ENCODE results near the gene GAPT. TPM values are rescaled to one million over a fixed set of nuclear protein-coding genes. Genes with fewer than 3 reads are reported as not detected.

Gene GAPT
- total and polyA plus RNA-seq, 2 donors (not counting 1 experiment from before 2014, with no cell fraction given): not detected

DNA sequence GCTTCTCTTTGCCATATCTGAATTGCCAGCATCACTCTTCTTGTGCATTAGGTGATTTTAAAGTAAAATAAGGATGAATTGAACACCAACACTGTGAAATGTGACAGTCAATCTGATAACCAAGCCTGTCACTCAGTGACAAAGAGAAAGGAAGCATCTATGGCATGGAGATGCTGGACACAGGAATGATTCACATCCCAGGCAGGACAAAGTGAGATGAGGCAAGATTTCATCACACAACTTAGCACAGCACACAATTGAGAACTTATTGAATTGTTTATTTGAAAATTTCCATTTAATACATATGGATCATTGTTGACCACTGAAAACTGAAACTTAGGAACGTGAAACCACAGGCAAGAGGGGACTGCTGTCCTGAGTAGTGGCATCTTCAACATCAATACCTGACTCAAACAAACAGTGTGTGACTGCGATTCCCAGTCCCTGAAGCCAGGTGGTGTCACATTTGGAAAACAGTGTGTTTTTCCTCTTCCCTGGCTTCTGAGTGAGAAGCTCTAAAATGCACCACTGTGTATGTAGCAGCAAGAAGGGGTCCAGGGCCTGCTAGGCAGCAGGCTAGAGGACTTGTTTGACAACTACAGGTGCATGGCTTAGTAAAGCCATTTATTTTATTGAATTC is 10.7 kb downstream of the GAPT start:
- Histone ChIP-seq H3K27me3 (ENCODE audit: control insufficient read depth, insufficient read depth, low read length) (no peaks in the 10 kb centered on the region), H3K79me2 (ENCODE audit: control insufficient read depth, insufficient read depth, low read length) (no peaks in the 10 kb centered on the region), H2AFZ (ENCODE audit: low read length) (no peak overlapping the region), H3K9me3 (ENCODE audit: control insufficient read depth, insufficient read depth, low read depth, low read length) (no peaks in the 10 kb centered on the region), H4K20me1 (ENCODE audit: control insufficient read depth, extremely low read depth, insufficient read depth, low read length) (no peaks in the 10 kb centered on the region), H3K9ac (ENCODE audit: insufficient read depth, low read length) (no peak overlapping the region), H3K36me3 (ENCODE audit: control insufficient read depth, insufficient read depth, low read length) (no peaks in the 10 kb centered on the region), H3K4me3 (replicated peaks in 1 of 4; ENCODE audit: control extremely low read depth in 1 of 4, insufficient read depth in 1 of 4, low read depth in 3 of 4, low read length in 4 of 4) (no peak overlapping the region), H3K4me2 (ENCODE audit: extremely low read depth, insufficient read depth, low read length) (no peak overlapping the region), H3K4me1 (ENCODE audit: control insufficient read depth, extremely low read depth, insufficient read depth, low read length) (no peaks in the 10 kb centered on the region), H3K27ac (ENCODE audit: insufficient read depth, low read length) (no peak overlapping the region)
- TF ChIP-seq, protein P1, sequence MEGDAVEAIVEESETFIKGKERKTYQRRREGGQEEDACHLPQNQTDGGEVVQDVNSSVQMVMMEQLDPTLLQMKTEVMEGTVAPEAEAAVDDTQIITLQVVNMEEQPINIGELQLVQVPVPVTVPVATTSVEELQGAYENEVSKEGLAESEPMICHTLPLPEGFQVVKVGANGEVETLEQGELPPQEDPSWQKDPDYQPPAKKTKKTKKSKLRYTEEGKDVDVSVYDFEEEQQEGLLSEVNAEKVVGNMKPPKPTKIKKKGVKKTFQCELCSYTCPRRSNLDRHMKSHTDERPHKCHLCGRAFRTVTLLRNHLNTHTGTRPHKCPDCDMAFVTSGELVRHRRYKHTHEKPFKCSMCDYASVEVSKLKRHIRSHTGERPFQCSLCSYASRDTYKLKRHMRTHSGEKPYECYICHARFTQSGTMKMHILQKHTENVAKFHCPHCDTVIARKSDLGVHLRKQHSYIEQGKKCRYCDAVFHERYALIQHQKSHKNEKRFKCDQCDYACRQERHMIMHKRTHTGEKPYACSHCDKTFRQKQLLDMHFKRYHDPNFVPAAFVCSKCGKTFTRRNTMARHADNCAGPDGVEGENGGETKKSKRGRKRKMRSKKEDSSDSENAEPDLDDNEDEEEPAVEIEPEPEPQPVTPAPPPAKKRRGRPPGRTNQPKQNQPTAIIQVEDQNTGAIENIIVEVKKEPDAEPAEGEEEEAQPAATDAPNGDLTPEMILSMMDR (conservative IDR thresholded peaks at IDR 0.05 in 1 of 2, IDR thresholded peaks at IDR 0.05 in 1 of 2; ENCODE audit: low read depth in 1 of 2, low read length in 2 of 2): no peak
- TF ChIP-seq EZH2 (IDR thresholded peaks at IDR 0.05; ENCODE audit: low read length, missing control alignments): no peak
- no peak for DNase-seq (ENCODE audit: low read depth in 2 of 2)

DNA sequence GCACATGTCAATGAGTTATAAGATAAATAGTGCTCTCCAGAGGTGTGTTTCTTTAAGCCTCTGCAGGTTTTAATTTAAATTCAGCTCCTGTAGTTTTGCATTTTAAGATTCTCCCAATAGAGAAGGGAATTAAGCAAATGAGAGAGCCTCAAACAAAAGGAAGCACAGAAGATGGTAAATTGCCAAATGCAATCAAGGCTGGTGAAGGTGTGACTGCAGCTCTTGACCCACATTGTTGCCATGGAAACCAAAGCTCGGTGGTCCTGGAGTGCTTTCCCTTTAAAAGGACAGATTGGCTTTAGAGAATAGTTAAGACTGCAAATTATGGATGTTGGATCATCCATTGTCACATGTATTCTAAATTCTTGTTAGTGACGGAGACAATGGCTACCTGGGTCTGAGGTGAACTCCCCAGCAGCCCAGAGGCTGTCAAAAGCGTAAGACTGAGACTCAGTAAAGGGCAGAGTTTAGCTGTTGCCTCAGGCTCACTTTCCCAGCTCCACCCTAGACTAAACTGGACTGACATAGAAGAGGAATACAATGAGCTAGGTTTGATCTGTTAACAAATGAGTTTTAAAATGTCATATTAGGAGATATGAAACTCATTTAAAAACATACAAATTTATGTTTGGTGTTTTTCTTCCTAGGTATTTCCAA is 12.3 kb downstream of the GAPT start:
- TF ChIP-seq EZH2 (IDR thresholded peaks at IDR 0.05; ENCODE audit: low read length, missing control alignments): no peak
- TF ChIP-seq, protein P1 (conservative IDR thresholded peaks at IDR 0.05 in 1 of 2, IDR thresholded peaks at IDR 0.05 in 1 of 2; ENCODE audit: low read depth in 1 of 2, low read length in 2 of 2): no peak
- Histone ChIP-seq H3K9ac (ENCODE audit: insufficient read depth, low read length) (no peak overlapping the region), H2AFZ (ENCODE audit: low read length) (no peak overlapping the region), H3K4me3 (replicated peaks in 1 of 4; ENCODE audit: control extremely low read depth in 1 of 4, insufficient read depth in 1 of 4, low read depth in 3 of 4, low read length in 4 of 4) (no peak overlapping the region), H4K20me1 (ENCODE audit: control insufficient read depth, extremely low read depth, insufficient read depth, low read length) (no peaks in the 10 kb centered on the region), H3K36me3 (ENCODE audit: control insufficient read depth, insufficient read depth, low read length) (no peaks in the 10 kb centered on the region), H3K27me3 (ENCODE audit: control insufficient read depth, insufficient read depth, low read length) (no peaks in the 10 kb centered on the region), H3K27ac (ENCODE audit: insufficient read depth, low read length) (no peak overlapping the region), H3K4me2 (ENCODE audit: extremely low read depth, insufficient read depth, low read length) (no peak overlapping the region), H3K9me3 (ENCODE audit: control insufficient read depth, insufficient read depth, low read depth, low read length) (no peaks in the 10 kb centered on the region), H3K4me1 (ENCODE audit: control insufficient read depth, extremely low read depth, insufficient read depth, low read length) (no peaks in the 10 kb centered on the region), H3K79me2 (ENCODE audit: control insufficient read depth, insufficient read depth, low read length) (no peaks in the 10 kb centered on the region)
- DNase-seq (ENCODE audit: low read depth in 2 of 2): no peak

DNA sequence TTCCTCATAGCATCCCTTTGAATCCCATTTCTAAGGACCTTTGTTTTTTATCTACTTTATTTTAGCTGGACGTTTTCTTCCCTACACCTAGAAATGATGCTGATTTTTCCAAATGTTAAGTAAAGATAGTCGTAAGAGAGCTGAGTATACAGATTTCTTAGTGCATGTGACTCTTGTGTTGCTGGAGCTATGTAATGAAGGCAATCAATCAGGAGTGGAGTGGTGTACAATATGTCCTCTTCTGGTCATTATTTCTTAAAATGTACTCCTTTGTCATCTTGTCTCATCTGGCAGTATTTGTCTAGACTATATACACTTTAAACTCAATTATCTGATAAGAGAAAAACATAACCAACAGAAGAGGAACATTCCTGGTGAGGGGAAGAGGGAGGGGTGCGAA is 13.5 kb downstream of the GAPT start:
- Histone ChIP-seq H4K20me1 (ENCODE audit: control insufficient read depth, extremely low read depth, insufficient read depth, low read length) (no peaks in the 10 kb centered on the region), H3K4me1 (ENCODE audit: control insufficient read depth, extremely low read depth, insufficient read depth, low read length) (no peaks in the 10 kb centered on the region), H2AFZ (ENCODE audit: low read length) (no peak overlapping the region), H3K9ac (ENCODE audit: insufficient read depth, low read length) (no peak overlapping the region), H3K27ac (ENCODE audit: insufficient read depth, low read length) (no peak overlapping the region), H3K4me3 (replicated peaks in 1 of 4; ENCODE audit: control extremely low read depth in 1 of 4, insufficient read depth in 1 of 4, low read depth in 3 of 4, low read length in 4 of 4) (no peak overlapping the region), H3K27me3 (ENCODE audit: control insufficient read depth, insufficient read depth, low read length) (no peaks in the 10 kb centered on the region), H3K9me3 (ENCODE audit: control insufficient read depth, insufficient read depth, low read depth, low read length) (no peaks in the 10 kb centered on the region), H3K79me2 (ENCODE audit: control insufficient read depth, insufficient read depth, low read length) (no peaks in the 10 kb centered on the region), H3K36me3 (ENCODE audit: control insufficient read depth, insufficient read depth, low read length) (no peaks in the 10 kb centered on the region), H3K4me2 (ENCODE audit: extremely low read depth, insufficient read depth, low read length) (no peak overlapping the region)
- no peak for TF ChIP-seq EZH2 (IDR thresholded peaks at IDR 0.05; ENCODE audit: low read length, missing control alignments)
- TF ChIP-seq, protein P1 (conservative IDR thresholded peaks at IDR 0.05 in 1 of 2, IDR thresholded peaks at IDR 0.05 in 1 of 2; ENCODE audit: low read depth in 1 of 2, low read length in 2 of 2): no peak
- DNase-seq (ENCODE audit: low read depth in 2 of 2): no peak
